Liver (tissue), 9 donors: Measurements from ENCODE around the gene SMIM10. TPM values are rescaled to one million over a fixed set of nuclear protein-coding genes. Genes with fewer than 3 reads are reported as not detected.

Experiments
- DNase-seq: peaks from one replicate; pipeline ENCODE4 v3.0.0-alpha.2; 2017; ENCODE audit warnings: low spot score
- H3K27ac ChIP-seq, 2 donors: one replicate each; pipeline ENCODE4 v1.7.0; 2013; ENCODE audit warnings: inconsistent platforms in 2 of 2, low read length in 2 of 2, control low read depth in 1 of 2, low read depth in 1 of 2, mild to moderate bottlenecking in 1 of 2
- H3K27me3 ChIP-seq, 4 donors: one replicate each; pipeline versions ENCODE4 v1.6.1 to v1.7.0; 2013; ENCODE audit warnings: low read length in 3 of 4, inconsistent platforms in 1 of 4, mild to moderate bottlenecking in 1 of 4, moderate library complexity in 1 of 4; ENCODE audit not compliant: control insufficient read depth in 4 of 4, insufficient read depth in 4 of 4
- H3K36me3 ChIP-seq, 4 donors: one replicate each; pipeline versions ENCODE4 v1.6.1 to v1.7.0; 2013; ENCODE audit warnings: low read length in 3 of 4, mild to moderate bottlenecking in 3 of 4, low read depth in 1 of 4, moderate library complexity in 1 of 4; ENCODE audit not compliant: control insufficient read depth in 4 of 4, insufficient read depth in 3 of 4
- H3K4me1 ChIP-seq, 4 donors: one replicate each; pipeline versions ENCODE4 v1.6.1 to v1.7.0; 2013; ENCODE audit warnings: low read length in 3 of 4, mild to moderate bottlenecking in 3 of 4, moderate library complexity in 1 of 4; ENCODE audit not compliant: control insufficient read depth in 4 of 4, insufficient read depth in 4 of 4
- H3K4me3 ChIP-seq, 3 donors: one replicate each; pipeline versions ENCODE4 v1.6.1 to v1.7.0; 2013; ENCODE audit warnings: low read length in 3 of 3, control low read depth in 1 of 3, low read depth in 1 of 3, mild to moderate bottlenecking in 1 of 3
- H3K9ac ChIP-seq, 2 donors: one replicate each; pipeline ENCODE4 v1.7.0; 2013; ENCODE audit warnings: low read length in 2 of 2, mild to moderate bottlenecking in 2 of 2, moderate library complexity in 2 of 2, control low read depth in 1 of 2, low read depth in 1 of 2
- H3K9me3 ChIP-seq, 4 donors: one replicate each; pipeline versions ENCODE4 v1.6.1 to v1.7.0; 2013; ENCODE audit warnings: low read length in 3 of 4; ENCODE audit not compliant: control insufficient read depth in 4 of 4
- EGR1 ChIP-seq, 2 donors: IDR thresholded peaks; 2 replicates each; pipeline ENCODE4 v1.6.1; 2016 to 2018; ENCODE audit warnings: antibody characterized with exemption in 2 of 2, low read depth in 2 of 2
- FOXA1 ChIP-seq: IDR thresholded peaks from 2 replicates; pipeline ENCODE4 v1.6.1; 2016; ENCODE audit warnings: antibody characterized with exemption
- FOXA2 ChIP-seq: IDR thresholded peaks from 2 replicates; pipeline ENCODE4 v1.6.1; 2016; ENCODE audit warnings: antibody characterized with exemption
- GABPA ChIP-seq, 2 donors: IDR thresholded peaks in 1 of 2; conservative IDR thresholded peaks in 1 of 2; 2 replicates each; pipeline ENCODE4 v1.6.1; 2016; ENCODE audit warnings: antibody characterized with exemption in 2 of 2, mild to moderate bottlenecking in 1 of 2, moderate library complexity in 1 of 2
- MAX ChIP-seq: IDR thresholded peaks from 2 replicates; pipeline ENCODE4 v1.6.1; 2016; ENCODE audit warnings: antibody characterized with exemption
- SP1 ChIP-seq: IDR thresholded peaks from 2 replicates; pipeline ENCODE4 v1.6.1; 2018; ENCODE audit warnings: antibody characterized with exemption, mild to moderate bottlenecking
- TAF1 ChIP-seq: conservative IDR thresholded peaks from 2 replicates; pipeline ENCODE4 v1.6.1; 2016; ENCODE audit warnings: antibody characterized with exemption, mild to moderate bottlenecking
- YY1 ChIP-seq: IDR thresholded peaks from 2 replicates; pipeline ENCODE4 v1.6.1; 2016; ENCODE audit warnings: antibody characterized with exemption, mild to moderate bottlenecking
- ZBTB33 ChIP-seq: IDR thresholded peaks from 2 replicates; pipeline ENCODE4 v1.6.1; 2016; ENCODE audit warnings: antibody characterized with exemption
- WGBS: extraction: QIAGEN DNeasy Blood & Tissue Kit; methylation state at CpG from one replicate; pipeline ENCODE4 v1.1.7; 2013; 5-methylcytosine and 5-hydroxymethylcytosine counted together
- polyA plus RNA-seq, 2 donors: library from polyadenylated mRNA; stranded (reverse) in 1 of 2; unstranded in 1 of 2; fragments of 200-250 nt in 1 of 2; fragments of >200 nt in 1 of 2; fragmentation: Nextera tagmentation in 1 of 2; extraction: Ambion mirVana in 1 of 2; gene quantifications; one replicate each; pipeline versions ENCODE4 v1.2.1 to v1.2.3, GENCODE V29; 2013 to 2015
- total RNA-seq, 2 donors: library from RNA; depleted of rRNA; stranded (reverse); fragments of >200 nt; gene quantifications; one replicate each; pipeline ENCODE4 v1.2.3, GENCODE V29; 2014
- TF ChIP-seq, protein P1 (sequence below): IDR thresholded peaks from 2 replicates; pipeline ENCODE4 v1.6.1; 2016; ENCODE audit warnings: antibody characterized with exemption
- TF ChIP-seq, protein P2 (sequence below): IDR thresholded peaks from 2 replicates; pipeline ENCODE4 v1.6.1; 2016; ENCODE audit warnings: antibody characterized with exemption, mild to moderate bottlenecking
- donor health status: healthy.
- donor health status: healthy.
- donor health status: healthy.
- donor health status: healthy.
- donor health status: healthy.

The SMIM10 gene
- total and polyA plus RNA-seq, 4 donors = 0.33 to 6.5 (median 0.68) TPM

DNA sequence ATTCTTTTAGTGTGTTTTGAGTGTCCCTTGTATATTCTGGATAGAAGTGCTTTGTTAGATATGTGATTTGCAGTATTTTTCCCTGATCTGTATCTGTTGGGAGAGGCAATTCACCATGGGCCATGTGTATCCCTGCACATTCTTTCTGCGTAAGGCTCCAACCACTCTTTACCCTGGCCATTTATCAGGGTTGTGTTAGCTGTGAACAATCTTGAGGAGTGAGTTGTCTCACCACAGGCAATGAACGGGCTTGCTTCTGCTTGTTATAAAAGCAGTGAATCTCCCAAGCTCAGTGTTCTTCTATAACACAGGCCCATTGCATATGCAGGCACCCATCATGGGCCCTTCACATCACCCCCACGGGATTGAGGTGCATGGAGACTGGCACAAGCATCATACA is 18.9 kb upstream of the SMIM10 start:
- no peaks in the 10 kb centered on the region for H3K9me3 ChIP-seq
- H3K27me3 ChIP-seq = peaks cover 0 to 2% (median 0%) of the 10 kb centered on the region in 4 donors
- no peak overlapping the region for H3K9ac ChIP-seq
- no peak overlapping the region for H3K4me3 ChIP-seq
- H3K36me3 ChIP-seq = no peaks in the 10 kb centered on the region
- H3K27ac ChIP-seq = no peak overlapping the region
- WGBS = 88% methylated on average over 3 of the region's 3 CpGs
- TF ChIP-seq GABPA (IDR thresholded peaks at IDR 0.05 in 1 of 2, conservative IDR thresholded peaks at IDR 0.05 in 1 of 2) = no peak
- TF ChIP-seq MAX = no peak
- TF ChIP-seq FOXA1 = no peak
- no peaks in the 10 kb centered on the region for H3K4me1 ChIP-seq
- no peak for DNase-seq

- peaks cover 0 to 2% (median 0%) of the 10 kb centered on the region in 4 donors for H3K27me3 ChIP-seq
- TF ChIP-seq GABPA (IDR thresholded peaks at IDR 0.05 in 1 of 2, conservative IDR thresholded peaks at IDR 0.05 in 1 of 2) (no peak), FOXA2 (no peak), SP1 (no peak), YY1 (no peak), TAF1 (no peak), EGR1 (IDR thresholded peaks at IDR 0.05; ENCODE audit: low read depth in 2 of 2) (no peak), FOXA1 (no peak)
- TF ChIP-seq, protein P1, sequence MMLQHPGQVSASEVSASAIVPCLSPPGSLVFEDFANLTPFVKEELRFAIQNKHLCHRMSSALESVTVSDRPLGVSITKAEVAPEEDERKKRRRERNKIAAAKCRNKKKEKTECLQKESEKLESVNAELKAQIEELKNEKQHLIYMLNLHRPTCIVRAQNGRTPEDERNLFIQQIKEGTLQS = no peak
- TF ChIP-seq, protein P2, sequence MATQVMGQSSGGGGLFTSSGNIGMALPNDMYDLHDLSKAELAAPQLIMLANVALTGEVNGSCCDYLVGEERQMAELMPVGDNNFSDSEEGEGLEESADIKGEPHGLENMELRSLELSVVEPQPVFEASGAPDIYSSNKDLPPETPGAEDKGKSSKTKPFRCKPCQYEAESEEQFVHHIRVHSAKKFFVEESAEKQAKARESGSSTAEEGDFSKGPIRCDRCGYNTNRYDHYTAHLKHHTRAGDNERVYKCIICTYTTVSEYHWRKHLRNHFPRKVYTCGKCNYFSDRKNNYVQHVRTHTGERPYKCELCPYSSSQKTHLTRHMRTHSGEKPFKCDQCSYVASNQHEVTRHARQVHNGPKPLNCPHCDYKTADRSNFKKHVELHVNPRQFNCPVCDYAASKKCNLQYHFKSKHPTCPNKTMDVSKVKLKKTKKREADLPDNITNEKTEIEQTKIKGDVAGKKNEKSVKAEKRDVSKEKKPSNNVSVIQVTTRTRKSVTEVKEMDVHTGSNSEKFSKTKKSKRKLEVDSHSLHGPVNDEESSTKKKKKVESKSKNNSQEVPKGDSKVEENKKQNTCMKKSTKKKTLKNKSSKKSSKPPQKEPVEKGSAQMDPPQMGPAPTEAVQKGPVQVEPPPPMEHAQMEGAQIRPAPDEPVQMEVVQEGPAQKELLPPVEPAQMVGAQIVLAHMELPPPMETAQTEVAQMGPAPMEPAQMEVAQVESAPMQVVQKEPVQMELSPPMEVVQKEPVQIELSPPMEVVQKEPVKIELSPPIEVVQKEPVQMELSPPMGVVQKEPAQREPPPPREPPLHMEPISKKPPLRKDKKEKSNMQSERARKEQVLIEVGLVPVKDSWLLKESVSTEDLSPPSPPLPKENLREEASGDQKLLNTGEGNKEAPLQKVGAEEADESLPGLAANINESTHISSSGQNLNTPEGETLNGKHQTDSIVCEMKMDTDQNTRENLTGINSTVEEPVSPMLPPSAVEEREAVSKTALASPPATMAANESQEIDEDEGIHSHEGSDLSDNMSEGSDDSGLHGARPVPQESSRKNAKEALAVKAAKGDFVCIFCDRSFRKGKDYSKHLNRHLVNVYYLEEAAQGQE = no peak
- no peak for DNase-seq
- no peak overlapping the region for H3K27ac ChIP-seq
- H3K36me3 ChIP-seq = no peaks in the 10 kb centered on the region
- WGBS = 80% methylated on average over 1 of the region's 1 CpG
- no peak overlapping the region for H3K9ac ChIP-seq
- no peaks in the 10 kb centered on the region for H3K4me1 ChIP-seq
- H3K9me3 ChIP-seq = no peaks in the 10 kb centered on the region
- no peak overlapping the region for H3K4me3 ChIP-seq
Measured at GRCh38 chrX:134975516-134975915, 15.3 kb upstream of the SMIM10 start.

- H3K9me3 ChIP-seq = no peaks in the 10 kb centered on the region
- WGBS = 81% methylated on average over 3 of the region's 3 CpGs
- no peaks in the 10 kb centered on the region for H3K27me3 ChIP-seq
- no peak overlapping the region for H3K27ac ChIP-seq
- no peaks in the 10 kb centered on the region for H3K4me1 ChIP-seq
- TF ChIP-seq, protein P2 = no peak
- TF ChIP-seq SP1 (no peak), YY1 (no peak), FOXA1 (no peak), ZBTB33 (no peak)
- TF ChIP-seq, protein P1 = no peak
- DNase-seq = no peak
- no peak overlapping the region for H3K9ac ChIP-seq
- no peak overlapping the region for H3K4me3 ChIP-seq
- H3K36me3 ChIP-seq = no peaks in the 10 kb centered on the region
Measured at GRCh38 chrX:134981910-134982309, 8.9 kb upstream of the SMIM10 start.
